Activated B cell treated with CpG ODN at 0.5 μM for 24 hours (primary cell): ENCODE data around the gene ZNF264. TPM values are rescaled to one million over a fixed set of nuclear protein-coding genes. Genes with fewer than 3 reads are reported as not detected.

Experiments
- ATAC-seq: fragments of 200-7000 bp; cut with Tn5 transposase; one replicate; pipeline ENCODE4 v1.10.0; 2021; ENCODE audit warnings: low read depth, mild to moderate bottlenecking, moderate library complexity
- CTCF ChIA-PET: fragments of 350-600 bp; sonication (Branson Sonifier 250); formaldehyde crosslinking; loops from one replicate; lab custom pipeline; 2021; ENCODE audit warnings: antibody characterized with exemption; lab: Charles Lee
- POLR2A ChIA-PET: fragments of 350-600 bp; sonication (Branson Sonifier 250); formaldehyde crosslinking; loops from one replicate; lab custom pipeline; 2021; ENCODE audit warnings: antibody characterized with exemption; lab: Charles Lee
- DNase-seq: peaks from one replicate; pipeline ENCODE4 v3.0.0; 2022
- H3K27ac Mint-ChIP-seq: one replicate; pipeline ENCODE4 v1.8.0; 2020; ENCODE audit warnings: mixed read lengths
- H3K27me3 Mint-ChIP-seq: one replicate; pipeline ENCODE4 v1.8.0; 2021; ENCODE audit warnings: mixed read lengths
- H3K36me3 Mint-ChIP-seq: one replicate; pipeline ENCODE4 v1.8.0; 2021; ENCODE audit warnings: low read depth, mixed read lengths
- H3K4me1 Mint-ChIP-seq: one replicate; pipeline ENCODE4 v1.8.0; 2021; ENCODE audit warnings: mixed read lengths
- H3K4me3 Mint-ChIP-seq: one replicate; pipeline ENCODE4 v1.8.0; 2020; ENCODE audit warnings: mild to moderate bottlenecking, mixed read lengths
- H3K9me3 Mint-ChIP-seq: one replicate; pipeline ENCODE4 v1.8.0; 2020; ENCODE audit warnings: mixed read lengths
- intact Hi-C: fragments of 100-400 bp; cut with micrococcal nuclease; formaldehyde crosslinking; loops from one replicate; pipeline ENCODE4 v1.15.1; 2024
- total RNA-seq: library from RNA; stranded (reverse); gene quantifications from 2 replicates; pipeline ENCODE4 v1.2.3, GENCODE V29; 2022
- TF ChIP-seq, protein P1 (sequence below): fragments of 200-600 bp; IDR thresholded peaks from one replicate; pipeline ENCODE4 v1.8.0; 2022; ENCODE audit warnings: antibody characterized with exemption, mild to moderate bottlenecking

The ZNF264 gene
- 56.2 and 58.7 TPM in 2 replicates for total RNA-seq

DNA sequence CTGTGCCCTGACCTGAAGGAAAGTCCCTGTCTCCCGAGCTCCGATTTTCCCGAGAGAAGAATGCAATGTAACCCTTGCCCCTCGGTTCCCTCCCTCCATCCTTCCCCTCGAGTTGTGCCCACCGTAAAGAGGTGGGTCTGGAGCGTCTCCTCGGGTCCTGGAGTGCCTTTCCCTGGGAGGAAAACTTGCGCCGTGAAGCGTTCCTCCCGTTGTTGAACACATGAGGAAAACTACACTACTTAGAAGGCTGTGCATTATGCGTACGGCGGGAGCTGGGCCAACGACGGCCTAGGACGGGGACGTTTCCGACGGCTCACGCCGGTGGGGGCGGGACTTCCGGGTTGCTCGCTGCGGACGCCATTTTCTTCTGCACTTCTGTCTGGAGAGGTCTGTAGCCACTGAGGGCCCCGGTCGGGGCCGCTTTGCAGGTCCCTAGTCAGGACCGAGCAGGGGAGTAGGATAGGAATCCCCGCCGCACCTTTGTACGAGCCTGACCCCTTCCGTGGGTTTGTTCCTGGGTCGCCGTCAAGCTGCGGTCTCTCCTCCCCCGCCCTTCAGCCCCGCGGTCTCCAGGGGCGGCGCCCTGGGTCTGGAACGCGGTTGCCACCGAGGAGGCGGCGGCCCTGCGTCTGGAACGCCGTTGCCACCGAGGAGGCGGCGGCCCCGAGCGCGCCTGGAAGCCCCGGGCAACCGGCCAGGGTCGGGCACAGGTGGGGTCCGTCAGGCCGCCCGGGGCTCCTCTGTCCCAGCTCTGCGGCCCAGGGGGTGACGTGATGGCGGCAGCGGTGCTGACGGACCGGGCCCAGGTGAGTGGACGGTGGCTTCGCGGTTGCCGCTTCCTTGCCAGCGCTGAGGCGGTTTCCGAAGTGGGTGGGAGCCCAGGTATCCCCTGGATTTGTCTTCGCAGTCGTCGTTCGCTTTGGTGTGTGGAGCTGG, at the start of gene ZNF264:
TSS of gene ZNF264 (plus strand) at position 360 of the 936 bp plus-strand sequence. CDS start at position 774, 414 bp downstream.
- ChIA-PET CTCF (no interaction called here), POLR2A (interaction anchor here (0.5 to 2.1 kb wide), 13 partner anchors 9 to 992 kb away, joined by 3 to 15 read pairs (median 4); partner anchors contain the start of genes ZNF304, ZNF543, ZNF776 and ZNF805)
- peaks cover 5% of the 10 kb centered on the region for H3K27me3 Mint-ChIP-seq
- H3K4me3 Mint-ChIP-seq, result peak within 1 kb of the TSS; percentile 92
- DNase-seq (peak; percentile 88), ATAC-seq (peak; percentile 99)
- TF ChIP-seq, protein P1, sequence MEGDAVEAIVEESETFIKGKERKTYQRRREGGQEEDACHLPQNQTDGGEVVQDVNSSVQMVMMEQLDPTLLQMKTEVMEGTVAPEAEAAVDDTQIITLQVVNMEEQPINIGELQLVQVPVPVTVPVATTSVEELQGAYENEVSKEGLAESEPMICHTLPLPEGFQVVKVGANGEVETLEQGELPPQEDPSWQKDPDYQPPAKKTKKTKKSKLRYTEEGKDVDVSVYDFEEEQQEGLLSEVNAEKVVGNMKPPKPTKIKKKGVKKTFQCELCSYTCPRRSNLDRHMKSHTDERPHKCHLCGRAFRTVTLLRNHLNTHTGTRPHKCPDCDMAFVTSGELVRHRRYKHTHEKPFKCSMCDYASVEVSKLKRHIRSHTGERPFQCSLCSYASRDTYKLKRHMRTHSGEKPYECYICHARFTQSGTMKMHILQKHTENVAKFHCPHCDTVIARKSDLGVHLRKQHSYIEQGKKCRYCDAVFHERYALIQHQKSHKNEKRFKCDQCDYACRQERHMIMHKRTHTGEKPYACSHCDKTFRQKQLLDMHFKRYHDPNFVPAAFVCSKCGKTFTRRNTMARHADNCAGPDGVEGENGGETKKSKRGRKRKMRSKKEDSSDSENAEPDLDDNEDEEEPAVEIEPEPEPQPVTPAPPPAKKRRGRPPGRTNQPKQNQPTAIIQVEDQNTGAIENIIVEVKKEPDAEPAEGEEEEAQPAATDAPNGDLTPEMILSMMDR, result no peak
- H3K27ac Mint-ChIP-seq, result peak within 1 kb of the TSS; percentile 94
- peaks cover 16% of the 10 kb centered on the region for H3K9me3 Mint-ChIP-seq
- intact Hi-C loops, result loop anchor here (1.0 to 10.0 kb wide), 4 partner anchors 49 to 198 kb away; partner anchors contain the start of genes TRAPPC2B, ZNF460, ZNF547 and ZNF548
- peaks cover 36% of the 10 kb centered on the region for H3K4me1 Mint-ChIP-seq
- peaks cover 54% of the 10 kb centered on the region for H3K36me3 Mint-ChIP-seq

DNA sequence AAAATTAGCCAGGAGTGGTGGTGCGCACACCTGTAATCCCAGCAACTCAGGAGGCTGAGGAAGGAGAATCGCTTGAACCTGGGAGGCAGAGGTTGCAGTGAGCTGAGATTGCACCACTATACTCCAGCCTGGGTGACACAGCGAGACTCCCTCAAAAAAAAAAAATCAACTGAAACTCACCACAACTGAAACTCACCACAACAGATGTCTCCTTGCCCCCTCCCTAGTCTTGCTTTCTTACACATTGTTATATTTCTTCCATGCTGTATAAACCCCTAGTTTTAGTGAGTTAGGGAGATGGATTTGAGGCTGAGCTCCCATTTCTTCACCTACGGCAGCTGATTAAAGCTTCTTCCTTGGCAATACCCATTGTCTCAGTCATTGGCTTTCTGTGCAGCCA, 49.6 kb upstream of the ZNF264 start:
- DNase-seq (no peak), ATAC-seq (no peak)
- H3K27me3 Mint-ChIP-seq, result no peaks in the 10 kb centered on the region
- H3K4me3 Mint-ChIP-seq, result no peak overlapping the region
- ChIA-PET POLR2A (interaction anchor here (0.6 kb wide), 1 partner anchor 35 kb away, joined by 3 read pairs; no protein-coding TSS in a partner anchor), CTCF (no interaction called here)
- H3K9me3 Mint-ChIP-seq, result peaks cover 17% of the 10 kb centered on the region
- TF ChIP-seq, protein P1, result no peak
- H3K4me1 Mint-ChIP-seq, result no peaks in the 10 kb centered on the region
- no peak overlapping the region for H3K27ac Mint-ChIP-seq
- intact Hi-C loops, result no loop called here
- no peaks in the 10 kb centered on the region for H3K36me3 Mint-ChIP-seq

DNA sequence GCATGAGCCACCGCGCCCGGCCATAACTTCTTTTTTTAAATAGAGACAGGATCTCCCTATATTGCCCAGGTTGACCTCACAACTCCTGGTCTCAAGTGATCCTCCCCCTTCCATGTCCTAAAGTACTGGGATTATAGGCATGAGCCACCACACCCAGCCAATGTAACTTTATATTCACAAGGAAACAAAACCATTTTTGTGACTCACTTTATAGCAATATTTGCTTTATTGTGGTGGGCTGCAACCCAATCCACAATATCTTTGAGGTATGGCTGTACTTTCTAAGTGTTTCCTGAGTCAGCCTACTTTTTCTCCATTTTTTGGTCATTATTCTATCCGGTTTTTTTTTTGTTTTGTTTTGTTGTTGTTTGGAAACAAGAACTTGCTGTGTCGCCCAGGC, 38.4 kb upstream of the ZNF264 start:
- Mint-ChIP-seq H3K27me3 (no peaks in the 10 kb centered on the region), H3K4me1 (no peaks in the 10 kb centered on the region), H3K27ac (no peak overlapping the region), H3K9me3 (peaks cover 2% of the 10 kb centered on the region), H3K4me3 (no peak overlapping the region), H3K36me3 (no peaks in the 10 kb centered on the region)
- TF ChIP-seq, protein P1, result no peak
- POLR2A ChIA-PET, result no interaction called here
- no peak for ATAC-seq
- CTCF ChIA-PET, result no interaction called here
- DNase-seq, result no peak
- intact Hi-C loops, result no loop called here

DNA sequence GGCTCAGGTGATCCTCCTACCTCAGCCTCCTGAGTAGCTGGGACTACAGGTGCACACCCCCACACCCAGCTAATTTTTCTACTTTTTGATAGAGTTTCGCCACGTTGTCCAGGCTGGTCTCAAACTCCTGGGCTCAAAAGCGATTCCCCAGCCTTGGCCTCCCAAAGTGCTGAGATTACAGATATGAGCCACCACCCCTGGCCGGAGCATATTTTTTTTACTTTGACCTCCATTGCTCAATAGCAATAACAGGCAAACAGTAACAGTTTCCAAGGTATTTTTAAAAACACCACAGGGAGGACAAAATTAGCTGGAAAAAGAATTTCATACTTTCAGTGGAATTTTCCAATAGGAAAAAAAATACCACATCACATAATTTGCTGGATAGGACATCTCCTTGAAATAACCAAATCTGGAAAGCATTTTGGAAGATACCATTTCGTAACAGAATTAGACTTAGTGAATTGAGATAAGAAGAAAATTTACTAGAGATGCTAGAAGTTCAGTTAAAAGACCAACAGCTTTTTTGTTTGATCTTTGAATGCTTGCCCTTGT, 29.2 kb upstream of the ZNF264 start:
- intact Hi-C loops, result no loop called here
- no peak overlapping the region for H3K27ac Mint-ChIP-seq
- H3K4me1 Mint-ChIP-seq, result no peaks in the 10 kb centered on the region
- H3K4me3 Mint-ChIP-seq, result no peak overlapping the region
- ATAC-seq, result no peak
- H3K36me3 Mint-ChIP-seq, result no peaks in the 10 kb centered on the region
- H3K27me3 Mint-ChIP-seq, result peaks cover 6% of the 10 kb centered on the region
- ChIA-PET POLR2A (no interaction called here), CTCF (no interaction called here)
- DNase-seq, result no peak
- TF ChIP-seq, protein P1, result no peak
- H3K9me3 Mint-ChIP-seq, result peaks cover 10% of the 10 kb centered on the region

DNA sequence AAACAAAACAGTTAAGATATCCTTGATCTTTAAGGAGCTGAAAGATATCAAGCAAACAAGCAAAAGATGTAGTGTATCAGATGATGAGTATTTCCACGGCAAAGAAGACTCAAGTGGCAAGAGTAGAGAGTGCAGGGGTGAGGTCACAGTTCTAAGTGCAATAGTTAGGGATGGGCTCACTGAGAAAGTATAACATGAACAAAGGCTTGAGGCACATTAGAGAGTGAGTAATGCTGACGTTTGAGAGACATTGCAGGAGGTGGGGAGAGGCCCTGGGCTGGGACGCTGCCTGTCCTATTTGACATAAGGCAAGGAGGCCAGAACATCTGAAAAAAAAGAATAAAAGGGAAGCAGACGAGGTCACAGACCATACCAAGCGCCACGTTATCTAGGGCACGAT, 25.5 kb upstream of the ZNF264 start:
- H3K27me3 Mint-ChIP-seq, result peaks cover 2% of the 10 kb centered on the region
- ChIA-PET POLR2A (no interaction called here), CTCF (no interaction called here)
- no peak for ATAC-seq
- no peak for DNase-seq
- no peaks in the 10 kb centered on the region for H3K4me1 Mint-ChIP-seq
- H3K36me3 Mint-ChIP-seq, result no peaks in the 10 kb centered on the region
- H3K27ac Mint-ChIP-seq, result no peak overlapping the region
- no peak overlapping the region for H3K4me3 Mint-ChIP-seq
- peaks cover 4% of the 10 kb centered on the region for H3K9me3 Mint-ChIP-seq
- TF ChIP-seq, protein P1, result no peak
- intact Hi-C loops, result no loop called here
